Lower lobe of right lung (tissue), 2 donors: ENCODE measurements around the gene ERCC6L2. TPM values are rescaled to one million over a fixed set of nuclear protein-coding genes. Genes with fewer than 3 reads are reported as not detected.

Source experiments
- ATAC-seq, 2 donors: fragments of 200-7000 bp; cut with Tn5 transposase; one replicate each; pipeline ENCODE4 v1.9.1; 2020 to 2022; ENCODE audit warnings: mild to moderate bottlenecking in 2 of 2, moderate library complexity in 2 of 2
- DNase-seq: peaks from one replicate; pipeline ENCODE4 v3.0.0-alpha.2; 2020
- H3K27ac ChIP-seq: fragments of 200-600 bp; one replicate; pipeline ENCODE4 v1.8.0; 2022
- H3K27me3 ChIP-seq: fragments of 200-600 bp; one replicate; pipeline ENCODE4 v1.8.0; 2022; ENCODE audit warnings: low read depth
- H3K36me3 ChIP-seq: fragments of 200-600 bp; one replicate; pipeline ENCODE4 v1.8.0; 2022; ENCODE audit warnings: mild to moderate bottlenecking
- H3K4me1 ChIP-seq: fragments of 200-600 bp; one replicate; pipeline ENCODE4 v1.8.0; 2022
- H3K4me3 ChIP-seq: fragments of 200-600 bp; one replicate; pipeline ENCODE4 v1.8.0; 2022; ENCODE audit warnings: mild to moderate bottlenecking
- H3K9me3 ChIP-seq: fragments of 200-600 bp; one replicate; pipeline ENCODE4 v1.8.0; 2022
- CTCF ChIP-seq: fragments of 200-600 bp; IDR thresholded peaks from one replicate; pipeline ENCODE4 v1.8.0; 2022; ENCODE audit warnings: antibody characterized with exemption, mild to moderate bottlenecking
- intact Hi-C: fragments of 100-400 bp; cut with DNase I; formaldehyde crosslinking; loops from one replicate; pipeline ENCODE4 v1.11.0; 2022
- total RNA-seq: library from RNA; stranded (reverse); fragmentation: NEBNext Ultra II Directional; extraction: Animal tissue kit (Norgen Biotek cat#: 25700); gene quantifications from one replicate; pipeline ENCODE4 v1.2.1, GENCODE V29; 2021
- donor health status: DM: no; HTN: yes; CAD: no; lungs with severe emphysema.

ERCC6L2 gene
- total RNA-seq, 1 donor from 2014 or later, result 42.8 TPM

- H3K27me3 ChIP-seq, result no peaks in the 10 kb centered on the region
- no peak for DNase-seq
- no peaks in the 10 kb centered on the region for H3K4me1 ChIP-seq
- peaks cover 6% of the 10 kb centered on the region for H3K9me3 ChIP-seq
- intact Hi-C loops, result no loop called here
- peaks cover 8% of the 10 kb centered on the region for H3K36me3 ChIP-seq
- ATAC-seq, result no peak
- no peak overlapping the region for H3K4me3 ChIP-seq
- no peak for TF ChIP-seq CTCF
- H3K27ac ChIP-seq, result no peak overlapping the region
Measured at GRCh38 chr9:95954940-95955339, 79.4 kb downstream of the ERCC6L2 start.

- no peak overlapping the region for H3K4me3 ChIP-seq
- ATAC-seq (no peak), DNase-seq (no peak)
- intact Hi-C loops, result no loop called here
- no peaks in the 10 kb centered on the region for H3K9me3 ChIP-seq
- H3K27me3 ChIP-seq, result no peaks in the 10 kb centered on the region
- TF ChIP-seq CTCF, result no peak
- no peaks in the 10 kb centered on the region for H3K4me1 ChIP-seq
- peaks cover 4% of the 10 kb centered on the region for H3K36me3 ChIP-seq
- H3K27ac ChIP-seq, result no peak overlapping the region
Measured at GRCh38 chr9:95962936-95963335, 87.4 kb downstream of the ERCC6L2 start.

- intact Hi-C loops, result no loop called here
- H3K4me3 ChIP-seq, result no peak overlapping the region
- no peaks in the 10 kb centered on the region for H3K9me3 ChIP-seq
- ATAC-seq (no peak), DNase-seq (no peak)
- no peaks in the 10 kb centered on the region for H3K27me3 ChIP-seq
- H3K27ac ChIP-seq, result no peak overlapping the region
- no peaks in the 10 kb centered on the region for H3K4me1 ChIP-seq
- no peak for TF ChIP-seq CTCF
- peaks cover 4% of the 10 kb centered on the region for H3K36me3 ChIP-seq
Measured at GRCh38 chr9:95963659-95964058, 88.2 kb downstream of the ERCC6L2 start.

GRCh38 chr9:95966306-95966705 is 90.8 kb downstream of the ERCC6L2 start:
- ATAC-seq (no peak), DNase-seq (no peak)
- Histone ChIP-seq H3K36me3 (peaks cover 10% of the 10 kb centered on the region), H3K9me3 (no peaks in the 10 kb centered on the region), H3K27ac (no peak overlapping the region), H3K27me3 (no peaks in the 10 kb centered on the region), H3K4me1 (no peaks in the 10 kb centered on the region), H3K4me3 (no peak overlapping the region)
- no peak for TF ChIP-seq CTCF
- intact Hi-C loops, result no loop called here

- no peak overlapping the region for H3K27ac ChIP-seq
- intact Hi-C loops, result no loop called here
- ATAC-seq (no peak), DNase-seq (no peak)
- peaks cover 34% of the 10 kb centered on the region for H3K36me3 ChIP-seq
- no peak overlapping the region for H3K4me3 ChIP-seq
- no peak for TF ChIP-seq CTCF
- no peaks in the 10 kb centered on the region for H3K4me1 ChIP-seq
- H3K27me3 ChIP-seq, result no peaks in the 10 kb centered on the region
- no peaks in the 10 kb centered on the region for H3K9me3 ChIP-seq
Measured at GRCh38 chr9:95970317-95970716, 94.8 kb downstream of the ERCC6L2 start.

GRCh38 chr9:95971815-95972214 is 96.3 kb downstream of the ERCC6L2 start:
- no peaks in the 10 kb centered on the region for H3K27me3 ChIP-seq
- H3K27ac ChIP-seq, result no peak overlapping the region
- intact Hi-C loops, result no loop called here
- no peak for TF ChIP-seq CTCF
- H3K36me3 ChIP-seq, result peaks cover 34% of the 10 kb centered on the region
- H3K4me1 ChIP-seq, result no peaks in the 10 kb centered on the region
- ATAC-seq, result no peak
- no peak overlapping the region for H3K4me3 ChIP-seq
- no peaks in the 10 kb centered on the region for H3K9me3 ChIP-seq
- no peak for DNase-seq
